PC-9 (cell line): ENCODE results near the gene FILIP1.

ENCODE experiments used
- EZH2 ChIP-seq: fragments of 200-600 bp; sonication (generic); IDR thresholded peaks from 2 replicates; pipeline ENCODE4 v1.8.0; 2017; ENCODE audit warnings: antibody characterized with exemption, low read depth
- TF ChIP-seq, protein P1 (sequence below): fragments of 200-600 bp; sonication (generic); conservative IDR thresholded peaks from 2 replicates; pipeline ENCODE4 v1.6.1; 2017; ENCODE audit warnings: mixed run types, antibody characterized with exemption, mild to moderate bottlenecking, moderate library complexity

DNA sequence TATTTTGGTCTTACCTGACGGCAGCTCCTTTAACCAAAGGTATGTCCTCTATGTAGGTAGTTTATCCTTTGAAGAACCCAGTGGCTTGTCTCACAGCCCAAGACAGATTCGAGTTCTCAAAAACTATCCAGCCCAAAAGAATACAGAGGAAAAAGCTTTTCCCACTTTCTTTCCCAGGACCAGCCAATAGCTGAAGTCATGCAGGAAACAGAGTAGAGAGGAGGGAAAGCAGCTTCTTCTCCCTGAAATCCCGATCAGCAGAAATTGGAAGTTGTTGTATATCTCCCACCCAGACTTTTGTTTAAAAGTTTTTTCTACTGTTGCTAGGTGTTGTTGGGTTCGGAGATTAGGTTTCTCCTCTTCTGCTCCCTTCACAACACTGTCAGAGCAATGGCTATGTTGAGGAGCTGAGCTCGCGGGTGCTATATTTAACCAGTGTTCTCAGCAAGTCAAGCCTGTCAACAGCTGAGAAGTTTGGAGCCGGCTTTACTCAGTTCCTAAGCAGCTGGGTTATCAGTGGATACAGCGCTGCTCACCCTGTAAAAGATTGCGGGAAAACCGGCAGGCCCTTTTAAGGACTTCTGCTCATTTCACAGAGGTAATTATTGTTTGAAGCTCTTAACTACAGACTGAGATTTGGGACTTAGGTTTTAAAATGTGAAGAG is at the start of gene FILIP1:
- TF ChIP-seq, protein P1, sequence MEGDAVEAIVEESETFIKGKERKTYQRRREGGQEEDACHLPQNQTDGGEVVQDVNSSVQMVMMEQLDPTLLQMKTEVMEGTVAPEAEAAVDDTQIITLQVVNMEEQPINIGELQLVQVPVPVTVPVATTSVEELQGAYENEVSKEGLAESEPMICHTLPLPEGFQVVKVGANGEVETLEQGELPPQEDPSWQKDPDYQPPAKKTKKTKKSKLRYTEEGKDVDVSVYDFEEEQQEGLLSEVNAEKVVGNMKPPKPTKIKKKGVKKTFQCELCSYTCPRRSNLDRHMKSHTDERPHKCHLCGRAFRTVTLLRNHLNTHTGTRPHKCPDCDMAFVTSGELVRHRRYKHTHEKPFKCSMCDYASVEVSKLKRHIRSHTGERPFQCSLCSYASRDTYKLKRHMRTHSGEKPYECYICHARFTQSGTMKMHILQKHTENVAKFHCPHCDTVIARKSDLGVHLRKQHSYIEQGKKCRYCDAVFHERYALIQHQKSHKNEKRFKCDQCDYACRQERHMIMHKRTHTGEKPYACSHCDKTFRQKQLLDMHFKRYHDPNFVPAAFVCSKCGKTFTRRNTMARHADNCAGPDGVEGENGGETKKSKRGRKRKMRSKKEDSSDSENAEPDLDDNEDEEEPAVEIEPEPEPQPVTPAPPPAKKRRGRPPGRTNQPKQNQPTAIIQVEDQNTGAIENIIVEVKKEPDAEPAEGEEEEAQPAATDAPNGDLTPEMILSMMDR: no peak
- TF ChIP-seq EZH2: no peak
